ENCODE data around the gene AUNIP. TPM values are rescaled to one million over a fixed set of nuclear protein-coding genes. Genes with fewer than 3 reads are reported as not detected.

Gene AUNIP, protein sequence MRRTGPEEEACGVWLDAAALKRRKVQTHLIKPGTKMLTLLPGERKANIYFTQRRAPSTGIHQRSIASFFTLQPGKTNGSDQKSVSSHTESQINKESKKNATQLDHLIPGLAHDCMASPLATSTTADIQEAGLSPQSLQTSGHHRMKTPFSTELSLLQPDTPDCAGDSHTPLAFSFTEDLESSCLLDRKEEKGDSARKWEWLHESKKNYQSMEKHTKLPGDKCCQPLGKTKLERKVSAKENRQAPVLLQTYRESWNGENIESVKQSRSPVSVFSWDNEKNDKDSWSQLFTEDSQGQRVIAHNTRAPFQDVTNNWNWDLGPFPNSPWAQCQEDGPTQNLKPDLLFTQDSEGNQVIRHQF
- 0.09 and 0.32 TPM in 2 replicates for total RNA-seq

DNA sequence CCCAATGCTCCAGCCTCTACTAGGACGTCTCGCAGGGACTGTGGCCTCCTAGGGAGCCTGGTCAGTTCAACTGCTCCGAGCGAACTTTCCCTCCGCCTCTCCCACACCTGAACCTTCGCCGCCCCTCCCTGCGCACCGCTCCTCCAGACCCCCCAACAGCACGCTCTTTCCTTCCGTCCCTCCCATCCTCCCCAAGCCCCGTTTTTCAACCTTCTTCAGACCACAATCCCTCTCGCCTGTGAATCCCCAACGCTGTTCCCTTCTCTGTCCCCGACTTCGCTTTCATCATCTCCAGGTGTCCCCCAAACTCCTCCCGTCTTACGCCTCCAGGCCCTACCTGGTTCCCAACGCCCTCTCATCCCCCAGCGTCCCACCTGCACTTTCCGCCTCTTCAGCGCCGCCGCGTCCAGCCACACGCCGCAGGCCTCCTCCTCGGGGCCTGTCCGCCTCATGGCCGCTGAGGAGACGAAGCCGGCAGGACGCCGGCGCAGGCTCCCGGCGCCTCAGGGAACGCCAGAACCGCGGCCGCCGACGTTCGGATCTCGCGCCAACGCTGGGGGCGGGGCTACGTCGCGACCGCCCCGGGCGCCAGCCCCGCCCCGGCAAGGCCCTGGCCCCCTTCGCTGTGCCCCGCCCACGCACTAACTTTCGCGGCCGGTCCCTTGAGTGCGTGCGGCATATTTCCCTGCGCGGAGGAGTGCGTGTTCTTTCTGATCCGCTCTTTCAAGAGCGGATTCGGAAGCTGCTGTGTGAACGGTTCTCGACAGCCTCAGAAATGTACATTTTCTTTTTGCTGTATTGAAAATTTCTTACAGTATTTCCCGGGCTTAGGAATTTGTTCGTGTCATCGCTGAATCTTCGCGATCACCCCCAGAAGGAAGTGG lies at the start of gene AUNIP:
Gene AUNIP (minus strand): TSS at position 552 of the 884 bp plus-strand sequence. CDS start 100 bp downstream, at position 452.

DNA sequence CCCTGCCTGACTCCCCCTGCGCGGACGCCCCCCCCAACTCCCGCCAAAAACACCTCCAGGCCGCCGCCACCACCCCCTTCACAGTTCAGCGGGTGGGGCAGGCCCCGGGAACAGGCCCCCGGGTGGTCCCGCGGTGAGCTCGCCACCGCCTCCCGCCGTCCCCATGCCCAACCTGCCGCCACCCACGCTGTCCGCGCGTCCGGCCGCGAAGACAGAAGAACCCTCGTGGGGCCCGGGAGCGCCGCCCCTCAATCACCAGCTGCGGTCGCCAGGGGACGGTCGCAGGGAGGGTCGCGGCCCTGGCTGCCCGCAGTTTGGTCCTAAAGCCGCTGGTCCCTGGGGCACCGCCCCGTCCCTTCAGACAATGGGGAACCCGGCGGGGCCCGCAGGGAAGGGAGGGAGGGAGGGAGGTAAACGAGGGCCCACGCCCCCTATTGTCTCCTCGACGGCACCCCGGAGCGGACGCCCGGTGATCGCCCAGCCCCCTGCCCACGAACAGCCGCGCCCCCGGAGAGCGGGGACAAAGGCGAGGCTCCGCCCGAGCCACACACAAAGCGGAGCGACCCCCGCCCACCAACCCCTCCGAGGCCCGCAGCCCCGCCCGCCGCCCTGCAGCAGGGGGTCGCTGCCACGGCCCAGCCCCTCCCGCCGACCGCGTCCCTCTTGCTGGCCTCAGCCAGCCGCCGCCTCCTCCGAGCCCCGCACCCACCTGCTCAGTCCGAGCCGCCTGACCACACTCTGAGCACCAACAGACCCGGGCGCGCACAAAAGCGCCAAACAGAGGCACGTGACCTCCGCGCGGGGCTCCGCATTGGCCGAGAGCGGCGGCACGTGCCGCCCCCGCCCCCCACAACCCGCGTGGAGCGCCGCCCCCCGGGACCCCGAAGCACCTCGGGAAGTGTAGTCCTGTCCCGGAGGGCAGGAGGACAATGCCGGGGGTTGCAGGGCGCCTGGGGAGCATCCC lies 46.7 kb upstream of the AUNIP start, which contains the start of gene STMN1:
Gene STMN1 (minus strand): TSS at position 740 of the 964 bp plus-strand sequence. CDS start 1,743 bp downstream, outside the sequence.

DNA sequence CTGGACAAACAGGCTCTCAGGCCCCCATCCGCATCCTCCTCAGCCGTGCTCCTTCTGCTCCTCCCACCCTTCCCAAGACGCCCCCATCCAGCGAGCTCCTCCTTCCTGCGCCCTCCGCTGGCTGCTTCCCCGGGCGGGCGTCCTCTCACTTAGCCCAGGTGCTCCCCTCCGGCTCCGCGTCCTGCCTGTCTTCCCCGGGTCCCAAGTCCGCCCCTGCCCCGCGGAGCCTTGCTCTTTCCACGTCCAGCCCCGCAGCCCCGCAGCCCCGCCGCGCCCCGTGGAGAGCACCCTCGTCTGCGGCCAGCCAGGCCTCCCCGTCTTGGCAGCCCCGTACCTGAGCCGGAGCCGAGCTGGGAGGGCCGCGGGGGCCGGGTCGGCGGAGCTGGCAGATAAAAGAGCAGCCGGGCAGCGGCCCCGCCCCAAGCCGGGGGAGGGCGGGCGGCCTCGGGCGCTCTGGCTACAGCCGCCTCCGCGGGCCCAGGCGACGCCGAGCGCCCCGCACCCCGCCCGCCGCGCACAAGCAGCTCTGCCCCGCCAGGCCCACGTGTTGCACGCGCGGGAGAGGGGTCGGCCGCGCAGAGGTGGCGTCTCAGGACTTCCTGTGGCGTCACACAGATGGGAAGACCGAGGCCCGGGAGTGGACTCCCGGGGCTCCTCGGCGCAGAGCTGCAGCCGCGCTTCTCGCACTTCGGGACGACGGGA lies 16.0 kb upstream of the AUNIP start, which contains the start of gene PAQR7:
Gene PAQR7 (minus strand): TSS at position 555 of the 702 bp plus-strand sequence. CDS start 11,869 bp downstream, outside the sequence.

DNA sequence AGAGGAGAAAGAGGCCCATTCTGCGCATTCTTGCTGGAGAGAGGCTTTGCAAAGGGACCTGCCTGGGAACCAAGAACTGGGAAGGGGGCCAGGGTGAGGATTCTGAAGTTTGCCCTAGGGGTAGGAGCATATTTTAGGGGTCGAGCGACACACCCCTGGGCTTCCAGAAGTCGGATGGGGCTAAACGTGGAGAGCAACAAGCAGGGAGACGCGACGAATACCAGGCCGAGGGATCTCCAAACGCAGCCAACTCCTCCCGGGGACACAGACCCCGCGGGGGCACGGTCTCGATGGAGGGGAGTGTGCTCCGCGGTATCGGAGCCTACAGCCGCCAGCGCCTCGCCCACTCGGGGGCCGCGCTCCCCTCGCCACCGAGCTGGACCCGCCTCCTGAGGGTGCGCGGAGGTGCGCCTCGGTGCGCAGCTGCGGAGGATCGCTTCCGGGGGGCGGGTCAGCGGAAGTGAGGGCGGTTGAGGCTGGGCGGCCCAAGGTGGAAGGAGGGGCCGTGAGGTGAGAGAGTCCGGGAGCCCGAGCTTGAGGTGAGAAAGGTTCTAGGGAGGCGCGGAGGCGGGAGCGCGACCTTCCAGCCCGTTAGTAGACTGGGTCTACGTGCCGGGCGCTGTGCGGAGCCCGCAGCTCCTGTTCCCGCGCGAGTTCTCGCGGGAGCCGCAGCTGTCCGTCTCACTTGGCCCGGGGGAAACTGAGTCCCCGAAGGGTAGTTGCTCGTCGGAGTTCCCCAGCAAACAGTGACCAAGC lies 39.6 kb downstream of the AUNIP start, which contains the start of gene MTFR1L:
Gene MTFR1L (plus strand): TSS at position 464 of the 756 bp plus-strand sequence. CDS start 3,151 bp downstream, outside the sequence.

DNA sequence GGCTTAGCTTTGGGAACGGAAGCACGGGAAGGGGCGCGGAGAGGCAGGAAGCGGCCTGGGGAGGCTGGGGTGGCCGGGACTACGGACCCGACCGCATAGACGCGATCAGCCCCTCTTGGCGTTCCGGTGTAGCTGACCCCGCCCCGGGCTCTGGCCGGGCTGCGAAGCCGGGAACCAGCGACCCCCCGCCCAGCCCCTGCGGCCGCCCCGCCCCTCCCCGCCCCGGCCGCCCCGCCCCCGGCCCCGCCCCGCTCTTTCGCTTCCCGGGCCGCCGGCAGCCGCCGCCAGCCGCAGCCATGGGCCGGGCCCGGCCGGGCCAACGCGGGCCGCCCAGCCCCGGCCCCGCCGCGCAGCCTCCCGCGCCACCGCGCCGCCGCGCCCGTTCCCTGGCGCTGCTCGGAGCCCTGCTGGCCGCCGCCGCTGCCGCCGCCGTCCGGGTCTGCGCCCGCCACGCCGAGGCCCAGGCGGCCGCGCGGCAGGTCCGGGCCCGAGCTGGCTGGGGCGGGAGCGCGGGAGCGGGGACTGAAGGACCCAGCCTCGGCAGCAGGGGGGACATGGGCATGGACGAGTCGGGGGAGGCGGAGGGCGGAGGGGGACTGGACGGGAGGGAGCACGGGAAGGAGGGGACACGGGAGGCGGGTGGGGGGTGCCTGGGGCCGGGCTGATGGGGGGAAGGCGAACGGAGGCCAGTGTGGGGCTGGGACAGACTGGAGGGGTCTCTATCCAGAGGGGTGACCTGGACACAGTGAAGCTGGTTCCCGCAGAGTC lies 59.1 kb downstream of the AUNIP start, which contains the start of gene SELENON:
Gene SELENON (plus strand): TSS at position 259 of the 768 bp plus-strand sequence. CDS start 38 bp downstream, at position 297.

Other genes starting within 250 kb of the AUNIP start
- gene MAN1C1, start 242.7 kb downstream of the AUNIP start, total RNA-seq: 4.1 and 4.4 TPM in 2 replicates
- gene SELENON, start 59.3 kb downstream of the AUNIP start, total RNA-seq: 7.6 and 10.2 TPM in 2 replicates
- 32.0 and 34.7 TPM in 2 replicates for gene MTFR1L, start 39.5 kb downstream of the AUNIP start, total RNA-seq
- gene PAQR7, start 16.3 kb upstream of the AUNIP start, total RNA-seq: 12.3 and 13.4 TPM in 2 replicates
- gene STMN1, start 47.0 kb upstream of the AUNIP start, total RNA-seq: 13.4 and 47.1 TPM in 2 replicates
- gene PAFAH2, start 138.6 kb upstream of the AUNIP start, total RNA-seq: 5.2 and 6.1 TPM in 2 replicates
- 0.09 and 0.47 TPM in 2 replicates for gene EXTL1, start 162.3 kb upstream of the AUNIP start, total RNA-seq
- gene SLC30A2, start 186.7 kb upstream of the AUNIP start, total RNA-seq: not detected in 2 replicates
- not detected in 2 replicates for gene TRIM63, start 208.2 kb upstream of the AUNIP start, total RNA-seq

Measured in bronchial smooth muscle cell (primary cell).